ENCODE data around the gene MAPK8IP1. TPM values are rescaled to one million over a fixed set of nuclear protein-coding genes. Genes with fewer than 3 reads are reported as not detected.

Gene MAPK8IP1
- polyA plus RNA-seq, 12 donors: 19.1 to 51.7 (median 28.6) TPM; not detected in 1

GRCh38 chr11:45924927-45925326, 39.5 kb downstream of the MAPK8IP1 start:
- no peak for DNase-seq

- DNase-seq: no peak
These were observed 40.1 kb downstream of the MAPK8IP1 start for GRCh38 chr11:45925550-45925949.

- no peak for DNase-seq
These were observed 40.5 kb downstream of the MAPK8IP1 start for GRCh38 chr11:45926001-45926401.

- no peak for DNase-seq
These were observed 41.3 kb downstream of the MAPK8IP1 start for GRCh38 chr11:45926536-45927331.

- no peak for DNase-seq
These were observed 41.9 kb downstream of the MAPK8IP1 start for GRCh38 chr11:45927332-45927683.

- DNase-seq: no peak
These were observed 42.4 kb downstream of the MAPK8IP1 start for GRCh38 chr11:45927684-45928413.

GRCh38 chr11:45928535-45929215, 43.2 kb downstream of the MAPK8IP1 start:
- DNase-seq: no peak

GRCh38 chr11:45929486-45930030, 44.1 kb downstream of the MAPK8IP1 start:
- DNase-seq: no peak

- DNase-seq: no peak
These were observed 44.8 kb downstream of the MAPK8IP1 start for GRCh38 chr11:45930031-45930794.

- no peak for DNase-seq
These were observed 45.6 kb downstream of the MAPK8IP1 start for GRCh38 chr11:45930951-45931570.

GRCh38 chr11:45931739-45932138, 46.3 kb downstream of the MAPK8IP1 start:
- no peak for DNase-seq

- no peak for DNase-seq
These were observed 46.8 kb downstream of the MAPK8IP1 start for GRCh38 chr11:45932217-45932616.

- no peak for DNase-seq
These were observed 47.8 kb downstream of the MAPK8IP1 start for GRCh38 chr11:45933131-45933831.

- DNase-seq: no peak
These were observed 48.6 kb downstream of the MAPK8IP1 start for GRCh38 chr11:45933846-45934579.

GRCh38 chr11:45934580-45935318, 49.3 kb downstream of the MAPK8IP1 start:
- no peak for DNase-seq

GRCh38 chr11:45935349-45936064, 50.1 kb downstream of the MAPK8IP1 start:
- no peak for DNase-seq

GRCh38 chr11:45936511-45937054, 51.1 kb downstream of the MAPK8IP1 start:
- no peak for DNase-seq

- DNase-seq: no peak
These were observed 52.5 kb downstream of the MAPK8IP1 start for GRCh38 chr11:45937916-45938315.

Data from muscle of arm (tissue), 12 donors.